ENCODE results near the gene LRP5. TPM values are rescaled to one million over a fixed set of nuclear protein-coding genes. Genes with fewer than 3 reads are reported as not detected.

Gene LRP5
- total and polyA plus RNA-seq, 7 donors: 18.0 to 63.1 (median 28.9) TPM

DNA sequence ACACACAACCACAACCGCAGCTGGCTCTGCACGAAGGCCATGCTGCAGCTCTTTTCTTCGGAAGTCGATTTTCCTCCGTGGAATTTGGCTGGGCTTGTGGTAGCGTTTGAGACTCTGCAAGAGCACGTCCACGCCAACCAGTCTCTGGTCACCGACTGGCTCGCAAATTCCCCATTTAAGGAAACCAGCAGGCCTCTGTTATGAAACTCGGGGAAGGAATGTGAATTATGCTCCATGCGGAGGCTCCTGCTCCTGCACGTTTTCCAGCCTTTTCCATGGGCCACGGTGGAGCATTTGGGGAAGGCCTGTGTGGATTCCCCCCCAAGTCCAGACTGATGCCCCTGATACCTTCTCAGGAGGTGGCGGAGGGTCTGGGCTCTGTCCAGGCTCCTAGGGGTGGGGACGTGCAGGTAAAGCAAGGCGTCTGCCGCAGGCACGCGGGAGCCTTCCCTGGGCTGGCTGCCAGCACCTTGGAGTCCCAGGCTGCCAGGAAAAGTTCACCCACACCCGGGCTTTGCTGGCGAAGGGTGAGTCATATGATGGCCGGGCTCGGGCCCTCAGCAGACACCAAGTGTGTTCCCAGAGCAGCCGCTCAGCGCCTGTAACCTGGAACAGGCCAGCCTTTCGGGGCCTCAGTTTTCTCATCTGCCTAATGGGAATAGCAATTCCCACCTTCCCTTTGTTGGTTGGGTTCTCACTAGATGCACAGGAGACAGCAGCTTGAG lies 41.9 kb downstream of the LRP5 start:
- Histone ChIP-seq H3K9me3 (no peaks in the 10 kb centered on the region), H3K36me3 (peaks cover 0 to 14% (median 4%) of the 10 kb centered on the region in 4 donors), H3K27me3 (no peaks in the 10 kb centered on the region), H3K4me3 (no peak overlapping the region), H3K27ac (peak overlapping the region; percentile 85 to 96 (median 93)), H3K4me1 (peaks cover 0 to 94% (median 91%) of the 10 kb centered on the region in 4 donors)
- WGBS, 2 donors: 40 to 72% methylated on average over 27 of the region's 27 CpGs
- peak; percentile 97 for DNase-seq
- TF ChIP-seq, protein P1, sequence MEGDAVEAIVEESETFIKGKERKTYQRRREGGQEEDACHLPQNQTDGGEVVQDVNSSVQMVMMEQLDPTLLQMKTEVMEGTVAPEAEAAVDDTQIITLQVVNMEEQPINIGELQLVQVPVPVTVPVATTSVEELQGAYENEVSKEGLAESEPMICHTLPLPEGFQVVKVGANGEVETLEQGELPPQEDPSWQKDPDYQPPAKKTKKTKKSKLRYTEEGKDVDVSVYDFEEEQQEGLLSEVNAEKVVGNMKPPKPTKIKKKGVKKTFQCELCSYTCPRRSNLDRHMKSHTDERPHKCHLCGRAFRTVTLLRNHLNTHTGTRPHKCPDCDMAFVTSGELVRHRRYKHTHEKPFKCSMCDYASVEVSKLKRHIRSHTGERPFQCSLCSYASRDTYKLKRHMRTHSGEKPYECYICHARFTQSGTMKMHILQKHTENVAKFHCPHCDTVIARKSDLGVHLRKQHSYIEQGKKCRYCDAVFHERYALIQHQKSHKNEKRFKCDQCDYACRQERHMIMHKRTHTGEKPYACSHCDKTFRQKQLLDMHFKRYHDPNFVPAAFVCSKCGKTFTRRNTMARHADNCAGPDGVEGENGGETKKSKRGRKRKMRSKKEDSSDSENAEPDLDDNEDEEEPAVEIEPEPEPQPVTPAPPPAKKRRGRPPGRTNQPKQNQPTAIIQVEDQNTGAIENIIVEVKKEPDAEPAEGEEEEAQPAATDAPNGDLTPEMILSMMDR (IDR thresholded peaks at IDR 0.05): no peak
- peak in 1 of 2 donors; percentile 10 for TF ChIP-seq POLR2A (IDR thresholded peaks at IDR 0.05)
- peak in 2 of 4 donors; percentile 51 to 59 for TF ChIP-seq EP300 (IDR thresholded peaks at IDR 0.05)
- peak; percentile 44 to 73 (median 66) for TF ChIP-seq POLR2AphosphoS5 (IDR thresholded peaks at IDR 0.05)
- intact Hi-C loops (cut with DNase I): loop anchor here (2.0 kb wide), 2 partner anchors 16 to 40 kb away; no protein-coding TSS in a partner anchor

DNA sequence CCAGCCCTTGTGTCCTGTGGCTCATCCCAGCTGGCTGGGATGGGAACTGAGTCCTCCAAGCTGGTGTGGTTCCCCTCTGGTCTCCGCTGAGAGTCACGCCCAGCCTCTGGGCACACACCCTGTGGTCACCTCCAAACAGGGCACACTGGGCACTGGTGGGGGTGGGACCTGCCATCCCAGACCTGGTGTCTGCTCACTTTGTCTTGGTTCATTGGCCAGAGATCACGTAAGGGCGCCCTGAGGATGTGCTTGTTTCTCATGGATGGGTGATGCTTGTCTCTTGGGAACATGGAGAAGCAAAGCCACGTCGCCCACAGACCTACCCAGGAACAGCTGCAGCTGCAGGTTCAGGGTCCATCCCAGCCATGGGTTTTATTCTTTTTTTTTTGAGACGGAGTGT lies 43.1 kb downstream of the LRP5 start:
- no peak for DNase-seq
- H3K36me3 ChIP-seq: peaks cover 0 to 26% (median 7%) of the 10 kb centered on the region in 4 donors
- WGBS, 2 donors: 87 to 92% methylated on average over 7 of the region's 7 CpGs

DNA sequence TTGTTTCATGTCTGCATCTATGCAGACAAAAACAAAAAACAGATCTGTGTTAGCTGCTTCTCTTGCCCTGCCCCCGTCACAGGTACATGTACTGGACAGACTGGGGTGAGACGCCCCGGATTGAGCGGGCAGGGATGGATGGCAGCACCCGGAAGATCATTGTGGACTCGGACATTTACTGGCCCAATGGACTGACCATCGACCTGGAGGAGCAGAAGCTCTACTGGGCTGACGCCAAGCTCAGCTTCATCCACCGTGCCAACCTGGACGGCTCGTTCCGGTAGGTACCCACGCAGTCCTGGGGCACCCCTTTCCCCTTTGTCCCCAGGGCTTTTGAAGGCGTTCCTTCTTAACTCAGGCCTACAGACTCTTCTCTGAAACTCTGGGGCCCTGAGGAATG lies 45.2 kb downstream of the LRP5 start:
- WGBS, 2 donors: 89 to 96% methylated on average over 14 of the region's 14 CpGs
- Histone ChIP-seq H3K9me3 (no peaks in the 10 kb centered on the region), H3K27ac (peak overlapping the region; percentile 85 to 96 (median 93)), H3K4me3 (no peak overlapping the region), H3K27me3 (no peaks in the 10 kb centered on the region), H3K4me1 (peaks cover 0 to 68% (median 65%) of the 10 kb centered on the region in 4 donors), H3K36me3 (peaks cover 0 to 27% (median 7%) of the 10 kb centered on the region in 4 donors)
- TF ChIP-seq POLR2A (IDR thresholded peaks at IDR 0.05) (no peak), POLR2AphosphoS5 (IDR thresholded peaks at IDR 0.05) (no peak), EP300 (IDR thresholded peaks at IDR 0.05) (no peak)
- TF ChIP-seq, protein P1 (IDR thresholded peaks at IDR 0.05): no peak
- no peak for DNase-seq
- intact Hi-C loops (cut with DNase I): no loop called here

More for the DNA sequence above, 43.1 kb downstream of the LRP5 start:
- H3K4me1 ChIP-seq: peaks cover 0 to 83% (median 80%) of the 10 kb centered on the region in 4 donors
- no peaks in the 10 kb centered on the region for H3K9me3 ChIP-seq
- no peak for TF ChIP-seq POLR2AphosphoS5 (IDR thresholded peaks at IDR 0.05)
- TF ChIP-seq EP300 (IDR thresholded peaks at IDR 0.05): no peak
- TF ChIP-seq, protein P1 (IDR thresholded peaks at IDR 0.05): no peak
- TF ChIP-seq POLR2A (IDR thresholded peaks at IDR 0.05): no peak
- intact Hi-C loops (cut with DNase I): loop anchor here (2.0 kb wide), 2 partner anchors 15 to 41 kb away; no protein-coding TSS in a partner anchor
- H3K4me3 ChIP-seq: no peak overlapping the region
- no peaks in the 10 kb centered on the region for H3K27me3 ChIP-seq
- H3K27ac ChIP-seq: peak overlapping the region; percentile 85 to 96 (median 93)

DNA sequence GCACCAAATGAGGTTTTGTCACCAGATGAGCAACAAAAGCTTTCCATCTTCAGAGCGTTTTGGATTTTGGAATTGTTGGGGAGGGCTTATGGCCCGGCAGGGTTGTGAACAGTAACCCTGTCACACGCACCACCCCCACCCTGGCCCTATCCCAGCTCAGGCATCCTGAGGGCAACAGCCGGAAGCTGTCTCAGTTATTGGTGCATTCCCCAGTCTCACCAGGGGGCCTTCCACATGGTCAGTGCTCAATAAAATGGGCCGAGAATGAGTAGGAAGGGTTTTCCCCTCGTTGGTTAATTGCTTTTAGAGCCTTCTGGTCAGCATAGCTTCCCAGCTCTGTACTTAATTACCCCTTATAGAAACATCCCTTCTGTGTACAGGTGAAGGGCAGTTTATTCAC lies 46.0 kb downstream of the LRP5 start:
- Histone ChIP-seq H3K4me3 (no peak overlapping the region), H3K27me3 (no peaks in the 10 kb centered on the region), H3K4me1 (peaks cover 0 to 68% (median 64%) of the 10 kb centered on the region in 4 donors), H3K36me3 (peaks cover 0 to 27% (median 7%) of the 10 kb centered on the region in 4 donors), H3K9me3 (no peaks in the 10 kb centered on the region), H3K27ac (peak overlapping the region; percentile 14 to 96 (median 88))
- no peak for TF ChIP-seq POLR2AphosphoS5 (IDR thresholded peaks at IDR 0.05)
- no peak for TF ChIP-seq EP300 (IDR thresholded peaks at IDR 0.05)
- TF ChIP-seq, protein P1 (IDR thresholded peaks at IDR 0.05): no peak
- no peak for TF ChIP-seq POLR2A (IDR thresholded peaks at IDR 0.05)
- DNase-seq: no peak
- intact Hi-C loops (cut with DNase I): no loop called here
- 84 to 85% methylated on average over 6 of the region's 6 CpGs for WGBS, 2 donors
